ENCODE measurements around the gene NBEAL2.

Gene NBEAL2

GRCh38 chr3:46935989-46936558, 43.4 kb upstream of the NBEAL2 start:
- peaks cover 6 to 64% (median 59%) of the 10 kb centered on the region in 4 donors for H3K4me1 ChIP-seq
- no peaks in the 10 kb centered on the region for H3K27me3 ChIP-seq
- H3K36me3 ChIP-seq, result peaks cover 6 to 46% (median 24%) of the 10 kb centered on the region in 3 donors
- DNase-seq, result peak; percentile 15 to 42
- H3K4me3 ChIP-seq, result no peak overlapping the region
- peak overlapping the region; percentile 80 to 85 for H3K27ac ChIP-seq
- intact Hi-C loops (cut with DNase I; ENCODE audit: low total_unique reads), result loop anchor here (2.0 kb wide), 1 partner anchor 41 kb away; the partner anchor contains the start of gene CCDC12
- H3K9me3 ChIP-seq, result no peaks in the 10 kb centered on the region
- TF ChIP-seq CTCF (IDR thresholded peaks at IDR 0.05), result no peak

- H3K4me1 ChIP-seq, result peaks cover 6 to 56% (median 52%) of the 10 kb centered on the region in 4 donors
- TF ChIP-seq CTCF (IDR thresholded peaks at IDR 0.05), result no peak
- intact Hi-C loops (cut with DNase I; ENCODE audit: low total_unique reads), result loop anchor here (2.0 kb wide), 1 partner anchor 40 kb away; the partner anchor contains the start of gene CCDC12
- peak; percentile 17 to 66 for DNase-seq
- H3K4me3 ChIP-seq, result no peak overlapping the region
- peaks cover 6 to 46% (median 24%) of the 10 kb centered on the region in 3 donors for H3K36me3 ChIP-seq
- no peaks in the 10 kb centered on the region for H3K27me3 ChIP-seq
- peak overlapping the region; percentile 80 to 85 for H3K27ac ChIP-seq
- no peaks in the 10 kb centered on the region for H3K9me3 ChIP-seq
Measured at GRCh38 chr3:46936733-46937250, 42.7 kb upstream of the NBEAL2 start.

GRCh38 chr3:46938118-46938517, 41.3 kb upstream of the NBEAL2 start:
- H3K27ac ChIP-seq, result peak overlapping the region in 1 of 2 donors; percentile 80
- no peaks in the 10 kb centered on the region for H3K27me3 ChIP-seq
- peaks cover 6 to 46% (median 41%) of the 10 kb centered on the region in 4 donors for H3K4me1 ChIP-seq
- H3K36me3 ChIP-seq, result peaks cover 6 to 46% (median 24%) of the 10 kb centered on the region in 3 donors
- no peaks in the 10 kb centered on the region for H3K9me3 ChIP-seq
- H3K4me3 ChIP-seq, result no peak overlapping the region
- no peak for TF ChIP-seq CTCF (IDR thresholded peaks at IDR 0.05)
- intact Hi-C loops (cut with DNase I; ENCODE audit: low total_unique reads), result no loop called here
- no peak for DNase-seq

DNA sequence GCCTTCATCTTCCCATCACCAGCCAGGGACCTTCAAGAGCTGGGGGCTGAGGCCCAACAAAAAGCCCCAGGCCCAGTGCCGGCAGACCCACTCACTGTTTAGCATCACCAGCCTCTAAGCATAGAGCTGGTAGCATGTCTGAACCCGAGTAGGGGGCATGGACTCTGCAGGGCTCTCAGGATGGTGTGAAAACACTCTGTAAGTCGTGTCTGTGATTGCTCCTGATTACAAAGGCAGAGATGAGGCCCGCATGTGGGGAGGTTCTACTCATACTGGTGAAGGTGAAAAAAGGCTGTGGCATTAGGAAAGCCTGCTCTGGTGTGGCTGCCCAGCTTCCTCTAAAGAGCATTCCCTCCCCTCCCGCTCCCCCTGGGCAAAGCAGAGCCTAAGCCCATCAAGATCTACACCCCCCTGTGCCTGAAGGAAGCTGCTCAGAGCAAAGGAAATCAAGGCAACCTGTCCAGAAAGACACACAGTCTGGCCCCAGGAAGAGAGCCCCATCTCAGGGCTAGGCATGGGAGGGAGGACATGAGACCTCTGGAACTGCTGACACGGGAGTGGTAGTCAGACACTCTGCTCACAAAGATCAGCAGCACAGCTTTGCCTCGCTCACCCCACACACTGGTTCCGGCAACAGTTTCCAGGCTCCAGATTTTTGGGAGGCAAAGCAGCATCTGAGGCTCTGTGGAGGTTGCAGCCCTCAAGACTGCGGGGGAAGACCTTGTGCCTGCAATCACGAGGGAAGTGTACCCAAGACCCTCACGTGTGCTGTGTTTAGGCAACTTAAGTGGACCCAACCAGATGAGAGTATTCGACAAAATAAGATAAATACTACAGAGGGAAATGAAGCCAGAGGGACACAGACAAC, 39.7 kb upstream of the NBEAL2 start:
- DNase-seq, result no peak
- no peaks in the 10 kb centered on the region for H3K27me3 ChIP-seq
- H3K4me3 ChIP-seq, result no peak overlapping the region
- peak overlapping the region in 1 of 2 donors; percentile 10 for H3K27ac ChIP-seq
- H3K36me3 ChIP-seq, result peaks cover 6 to 46% (median 24%) of the 10 kb centered on the region in 3 donors
- no peaks in the 10 kb centered on the region for H3K9me3 ChIP-seq
- TF ChIP-seq CTCF (IDR thresholded peaks at IDR 0.05), result no peak
- H3K4me1 ChIP-seq, result peaks cover 0 to 47% (median 34%) of the 10 kb centered on the region in 4 donors
- intact Hi-C loops (cut with DNase I; ENCODE audit: low total_unique reads), result no loop called here

GRCh38 chr3:46942076-46942475, 37.4 kb upstream of the NBEAL2 start:
- Histone ChIP-seq H3K9me3 (no peaks in the 10 kb centered on the region), H3K27ac (no peak overlapping the region), H3K4me1 (peaks cover 0 to 40% (median 20%) of the 10 kb centered on the region in 4 donors), H3K36me3 (peaks cover 6 to 40% (median 24%) of the 10 kb centered on the region in 3 donors), H3K4me3 (no peak overlapping the region), H3K27me3 (no peaks in the 10 kb centered on the region)
- intact Hi-C loops (cut with DNase I; ENCODE audit: low total_unique reads), result no loop called here
- TF ChIP-seq CTCF (IDR thresholded peaks at IDR 0.05), result no peak
- peak in 1 of 2 donors; percentile 29 for DNase-seq

All from tibial artery (tissue), 4 donors.